GM12891 (cell line): Measurements from ENCODE around the gene CYP27A1.

Experiments
- POLR2A ChIP-seq: IDR thresholded peaks from 2 replicates; pipeline ENCODE4 v1.6.1; 2011; ENCODE audit warnings: low read depth, low read length, control low read depth
- POLR2AphosphoS5 ChIP-seq: IDR thresholded peaks from 2 replicates; pipeline ENCODE4 v1.6.1; 2011; ENCODE audit warnings: low read depth, low read length, control low read depth
- SPI1 ChIP-seq: IDR thresholded peaks from 2 replicates; pipeline ENCODE4 v1.6.1; 2011; ENCODE audit warnings: low read depth, low read length, control low read depth
- TAF1 ChIP-seq: IDR thresholded peaks from 2 replicates; pipeline ENCODE4 v1.6.1; 2011; ENCODE audit warnings: low read depth, low read length, control low read depth

DNA sequence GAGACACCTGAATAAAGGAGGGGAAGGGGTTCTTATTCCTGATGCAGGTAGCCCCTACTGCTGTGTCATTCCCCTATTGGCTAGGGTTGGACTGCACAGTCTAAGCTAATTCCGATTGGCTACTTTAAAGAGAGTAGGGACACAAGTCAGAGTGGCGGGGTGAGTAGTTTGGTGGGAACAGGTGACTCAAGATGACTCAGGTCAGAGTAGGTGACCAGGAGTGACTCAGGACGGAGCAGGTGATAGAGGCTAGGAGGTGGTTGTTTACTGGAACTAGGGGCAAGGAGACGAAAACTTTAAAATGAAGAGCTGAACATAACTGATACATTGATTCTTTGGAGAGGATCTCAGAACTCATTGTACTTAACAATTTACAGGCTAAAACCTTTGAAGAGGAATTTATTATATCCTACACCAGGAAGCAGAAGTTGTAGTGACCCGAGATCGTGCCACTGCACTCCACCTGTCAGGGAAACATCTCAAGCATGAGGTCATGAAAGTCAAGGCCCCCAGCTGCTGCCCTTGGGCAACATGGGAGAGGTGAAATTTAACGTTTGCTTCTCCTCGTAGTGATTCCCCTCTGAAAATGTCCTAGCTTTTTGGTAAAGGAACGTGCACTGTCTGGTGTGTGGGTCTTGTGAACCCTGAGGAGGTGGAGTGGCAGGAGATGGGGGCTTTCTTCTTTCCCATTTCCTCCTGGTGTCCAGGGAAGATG, 4.5 kb upstream of the CYP27A1 start:
- TF ChIP-seq POLR2A = no peak
- TF ChIP-seq TAF1 = no peak
- TF ChIP-seq POLR2AphosphoS5 = no peak
- no peak for TF ChIP-seq SPI1
